H1 (cell line): ENCODE measurements around the gene TMEM151A. TPM values are rescaled to one million over a fixed set of nuclear protein-coding genes. Genes with fewer than 3 reads are reported as not detected.
A peak's percentile ranks its signal among the peaks of the same experiment; 100 is the strongest.

Experiments
- CTCF ChIA-PET: fragments of 300-600 bp; sonication (Branson Sonifier 250); formaldehyde crosslinking; loops from one replicate; lab custom pipeline; 2021; ENCODE audit not compliant: partially characterized antibody; lab: Charles Lee
- POLR2A ChIA-PET: fragments of 300-600 bp; sonication (Branson Sonifier 250); formaldehyde crosslinking; loops from one replicate; lab custom pipeline; 2021; ENCODE audit warnings: inconsistent platforms; ENCODE audit not compliant: partially characterized antibody; lab: Charles Lee
- DNase-seq, 2 experiments: peaks; one replicate each; pipeline versions ENCODE4 v3.0.0 to v3.0.0-alpha.2; 2010 to 2022; ENCODE audit warnings: low spot score in 2 of 2, low read depth in 1 of 2, mixed read lengths in 1 of 2
- FAIRE-seq: peaks from 2 replicates; lab custom pipeline; 2011; peaks lifted over from hg19 to GRCh38; lab: Jason Lieb, UNC
- H2AFZ ChIP-seq: 2 replicates; pipeline ENCODE4 v1.8.1; 2012; ENCODE audit warnings: low read length, inconsistent platforms
- H2AK5ac ChIP-seq: 2 replicates; pipeline ENCODE4 v1.6.1; 2013; ENCODE audit warnings: low read depth, low read length
- H2BK120ac ChIP-seq: replicated peaks from 2 replicates; pipeline ENCODE3; 2013; ENCODE audit warnings: low read depth, low read length, inconsistent platforms
- H2BK12ac ChIP-seq: 2 replicates; pipeline ENCODE4 v1.6.1; 2013; ENCODE audit warnings: low read depth, low read length
- H2BK15ac ChIP-seq: 2 replicates; pipeline ENCODE4 v1.6.1; 2013; ENCODE audit warnings: low read length
- H2BK20ac ChIP-seq: 2 replicates; pipeline ENCODE4 v1.6.1; 2013; ENCODE audit warnings: low read length
- H2BK5ac ChIP-seq: 2 replicates; pipeline ENCODE4 v1.6.1; 2013; ENCODE audit warnings: low read depth, low read length
- H3K14ac ChIP-seq: 2 replicates; pipeline ENCODE4 v1.6.1; 2013; ENCODE audit warnings: inconsistent platforms; ENCODE audit not compliant: insufficient read length
- H3K18ac ChIP-seq: 2 replicates; pipeline ENCODE4 v1.6.1; 2013; ENCODE audit warnings: low read length; ENCODE audit errors: extremely low read depth
- H3K23ac ChIP-seq: 2 replicates; pipeline ENCODE4 v1.6.1; 2013; ENCODE audit warnings: inconsistent platforms; ENCODE audit not compliant: insufficient read length
- H3K23me2 ChIP-seq: 2 replicates; pipeline ENCODE4 v1.6.1; 2013; ENCODE audit warnings: low read depth, low read length
- H3K27ac ChIP-seq: 2 replicates; pipeline ENCODE4 v1.6.1; 2011; ENCODE audit warnings: low read depth, low read length, inconsistent platforms
- H3K27me3 ChIP-seq, 4 experiments: replicated peaks in 1 of 4; 1 replicate in 1 of 4; 2 replicates in 3 of 4; pipeline versions ENCODE4 v1.6.1 to v1.8.1; 2011 to 2013; ENCODE audit warnings: low read length in 3 of 4, mild to moderate bottlenecking in 3 of 4, inconsistent platforms in 2 of 4, mixed read lengths in 2 of 4, moderate library complexity in 1 of 4; ENCODE audit not compliant: control insufficient read depth in 3 of 4, insufficient read depth in 3 of 4; ENCODE audit errors: extremely low read depth in 1 of 4
- H3K36me3 ChIP-seq, 4 experiments: 2 replicates each; pipeline versions ENCODE4 v1.6.1 to v1.8.1; 2011 to 2013; ENCODE audit warnings: mild to moderate bottlenecking in 4 of 4, low read length in 3 of 4, moderate library complexity in 2 of 4, control low read depth in 1 of 4, inconsistent platforms in 1 of 4; ENCODE audit not compliant: insufficient read depth in 4 of 4, control insufficient read depth in 2 of 4
- H3K4ac ChIP-seq: replicated peaks from 2 replicates; pipeline ENCODE3; 2013; ENCODE audit warnings: low read length, low read depth, mixed read lengths, inconsistent platforms; ENCODE audit not compliant: insufficient read length
- H3K4me1 ChIP-seq, 4 experiments: replicated peaks in 1 of 4; 1 replicate in 1 of 4; 2 replicates in 3 of 4; pipeline versions ENCODE4 v1.6.1 to v1.8.1; 2011 to 2013; ENCODE audit warnings: low read length in 3 of 4, inconsistent platforms in 2 of 4, mixed read lengths in 1 of 4; ENCODE audit not compliant: insufficient read depth in 4 of 4, control insufficient read depth in 3 of 4
- H3K4me2 ChIP-seq, 2 experiments: 2 replicates each; pipeline versions ENCODE4 v1.6.1 to v1.8.1; 2011 to 2013; ENCODE audit warnings: low read depth in 2 of 2, low read length in 2 of 2, control low read depth in 1 of 2, inconsistent platforms in 1 of 2, mild to moderate bottlenecking in 1 of 2; ENCODE audit not compliant: insufficient read depth in 1 of 2
- H3K4me3 ChIP-seq, 4 experiments: fragments of 200-600, 300-600 bp in 1 of 4; sonication (generic), shearing (Covaris generic), sonication (Bioruptor Twin) in 1 of 4; 2 replicates each; pipeline versions ENCODE4 v1.5.1 to v1.8.1; 2011 to 2016; ENCODE audit warnings: low read length in 4 of 4, low read depth in 3 of 4, control low read depth in 2 of 4, inconsistent platforms in 2 of 4, mild to moderate bottlenecking in 2 of 4, mixed read lengths in 1 of 4, moderate library complexity in 1 of 4; ENCODE audit not compliant: insufficient read depth in 2 of 4; ENCODE audit errors: extremely low read depth in 1 of 4
- H3K56ac ChIP-seq: replicated peaks from 2 replicates; pipeline ENCODE3; 2013; ENCODE audit warnings: low read depth, mild to moderate bottlenecking, mixed read lengths, low read length, inconsistent platforms; ENCODE audit not compliant: insufficient read length
- H3K79me1 ChIP-seq: 2 replicates; pipeline ENCODE4 v1.6.1; 2013; ENCODE audit warnings: low read depth, low read length, control low read depth
- H3K79me2 ChIP-seq, 2 experiments: 2 replicates each; pipeline versions ENCODE4 v1.6.1 to v1.8.1; 2012 to 2013; ENCODE audit warnings: low read length in 2 of 2, mild to moderate bottlenecking in 2 of 2, inconsistent platforms in 1 of 2; ENCODE audit not compliant: insufficient read depth in 2 of 2, control insufficient read depth in 1 of 2
- H3K9ac ChIP-seq, 4 experiments: replicated peaks in 1 of 4; 1 replicate in 1 of 4; 2 replicates in 3 of 4; pipeline versions ENCODE4 v1.6.1 to v1.8.1; 2011 to 2013; ENCODE audit warnings: low read depth in 3 of 4, low read length in 3 of 4, control low read depth in 2 of 4, mild to moderate bottlenecking in 2 of 4, moderate library complexity in 2 of 4, inconsistent platforms in 1 of 4; ENCODE audit errors: extremely low read depth in 1 of 4
- H3K9me3 ChIP-seq, 2 experiments: 2 replicates each; pipeline versions ENCODE4 v1.6.1 to v1.8.1; 2012 to 2013; ENCODE audit warnings: mild to moderate bottlenecking in 2 of 2, moderate library complexity in 2 of 2, control low read depth in 1 of 2, inconsistent platforms in 1 of 2, low read depth in 1 of 2, low read length in 1 of 2, mixed read lengths in 1 of 2; ENCODE audit not compliant: insufficient read depth in 2 of 2
- H4K20me1 ChIP-seq, 2 experiments: replicated peaks in 1 of 2; 2 replicates each; pipeline versions ENCODE3 to v1.8.1; 2011 to 2013; ENCODE audit warnings: inconsistent platforms in 2 of 2, low read length in 2 of 2, mild to moderate bottlenecking in 1 of 2; ENCODE audit not compliant: insufficient read depth in 2 of 2, control insufficient read depth in 1 of 2
- H4K5ac ChIP-seq: 2 replicates; pipeline ENCODE4 v1.6.1; 2013; ENCODE audit warnings: low read length, low read depth, mixed read lengths, inconsistent platforms; ENCODE audit not compliant: insufficient read length
- H4K8ac ChIP-seq: 2 replicates; pipeline ENCODE4 v1.8.0; 2013; ENCODE audit warnings: mild to moderate bottlenecking, moderate library complexity, low read length, inconsistent platforms; ENCODE audit not compliant: insufficient read depth; ENCODE audit errors: extremely low read depth
- H4K91ac ChIP-seq: replicated peaks from 2 replicates; pipeline ENCODE3; 2013; ENCODE audit warnings: low read length, mixed read lengths, inconsistent platforms; ENCODE audit not compliant: insufficient read length
- ATF2 ChIP-seq: IDR thresholded peaks from 2 replicates; pipeline ENCODE4 v1.6.1; 2012; ENCODE audit warnings: low read length, inconsistent platforms
- BACH1 ChIP-seq: IDR thresholded peaks from 2 replicates; pipeline ENCODE4 v1.6.1; 2012; ENCODE audit warnings: low read length, improper control_type of control experiment
- EGR1 ChIP-seq: IDR thresholded peaks from 2 replicates; pipeline ENCODE4 v1.6.1; 2011; ENCODE audit warnings: low read depth, low read length, borderline replicate concordance
- GABPA ChIP-seq: IDR thresholded peaks from 2 replicates; pipeline ENCODE4 v1.6.1; 2011; ENCODE audit warnings: mild to moderate bottlenecking, low read length, moderate library complexity, borderline replicate concordance; ENCODE audit not compliant: insufficient read depth
- HDAC2 ChIP-seq, 2 experiments: fragments of 300-600 bp in 1 of 2; sonication (generic) in 1 of 2; IDR thresholded peaks; 2 replicates each; pipeline ENCODE4 v1.6.1; 2011 to 2012; ENCODE audit warnings: low read depth in 2 of 2, low read length in 2 of 2, mild to moderate bottlenecking in 2 of 2, moderate library complexity in 2 of 2, borderline replicate concordance in 1 of 2, inconsistent platforms in 1 of 2
- JUND ChIP-seq: IDR thresholded peaks from 2 replicates; pipeline ENCODE4 v1.6.1; 2011; ENCODE audit warnings: mild to moderate bottlenecking, improper control_type of control experiment, low read length
- KDM1A ChIP-seq: fragments of 200-600, 300-600 bp; sonication (generic); IDR thresholded peaks from 2 replicates; pipeline ENCODE4 v1.7.1; 2016; ENCODE audit warnings: mild to moderate bottlenecking, low read length, borderline replicate concordance
- MAFK ChIP-seq: IDR thresholded peaks from 2 replicates; pipeline ENCODE4 v1.6.1; 2012; ENCODE audit warnings: low read depth, mild to moderate bottlenecking, improper control_type of control experiment, low read length
- SIX5 ChIP-seq: IDR thresholded peaks from 2 replicates; pipeline ENCODE4 v1.6.1; 2011; ENCODE audit warnings: mild to moderate bottlenecking, low read depth, low read length
- TCF12 ChIP-seq: IDR thresholded peaks from 2 replicates; pipeline ENCODE4 v1.6.1; 2011; ENCODE audit warnings: low read depth, mild to moderate bottlenecking, low read length
- WGBS, 2 experiments: shearing (Covaris generic) in 1 of 2; methylation state at CpG; one replicate each; pipeline versions ENCODE4 v1.1.6 to v1.1.7; 2013 to 2015; ENCODE audit warnings: low lambda C conversion rate in 2 of 2, mixed read lengths in 2 of 2, inconsistent platforms in 1 of 2, low coverage in 1 of 2, missing lambda C conversion rate in 1 of 2; ENCODE audit not compliant: insufficient replicate concordance in 2 of 2, insufficient coverage in 1 of 2, insufficient read length in 1 of 2; ENCODE audit errors: extremely low coverage in 1 of 2, missing lambda C conversion rate in 1 of 2; 5-methylcytosine and 5-hydroxymethylcytosine counted together
- polyA plus RNA-seq, 7 experiments: library from polyadenylated mRNA; depleted of rRNA in 3 of 7; stranded (reverse) in 5 of 7; unstranded in 2 of 7; fragments of >200 nt in 5 of 7; fragments of 200-250 nt in 2 of 7; gene quantifications; 1 replicate in 5 of 7; 2 replicates in 1 of 7; 4 replicates in 1 of 7; pipeline versions ENCODE4 v1.2.1 to v1.2.3, GENCODE V29; 2011 to 2013; ENCODE audit warnings: missing spikeins in 2 of 7, mixed read lengths in 2 of 7
- total RNA-seq: library from RNA; stranded (reverse); fragmentation: NEBNext Ultra II Directional; extraction: Animal tissue kit (Norgen Biotek cat#: 25700); gene quantifications from 2 replicates; pipeline ENCODE4 v1.2.1, GENCODE V29; 2021

TMEM151A gene
- total and polyA plus RNA-seq, 2 of the 8 experiments (the other 6 are each of a cell fraction or from before 2014, with no cell fraction given) = 3.2 TPM

GRCh38 chr11:66262191-66262590 is 29.5 kb upstream of the TMEM151A start:
- FAIRE-seq = no peak
- Histone ChIP-seq H3K4me2 (no peak overlapping the region), H3K79me1 (no peaks in the 10 kb centered on the region; the same call in 1 of the 2 replicates), H3K23me2 (peaks cover 4% of the 10 kb centered on the region), H4K20me1 (peaks cover 11 to 29% of the 10 kb centered on the region in 2 experiments), H3K9ac (no peak overlapping the region), H2AFZ (no peak overlapping the region), H2AK5ac (no peak overlapping the region), H2BK120ac (no peak overlapping the region), H3K27ac (no peak overlapping the region), H2BK5ac (peak overlapping the region; percentile 16; the same call in 1 of the 2 replicates), H3K4ac (no peak overlapping the region), H2BK12ac (no peak overlapping the region), H4K5ac (no peak overlapping the region), H3K23ac (no peak overlapping the region), H3K79me2 (peaks cover 0 to 5% of the 10 kb centered on the region in 2 experiments; a peak in 1 of 4 replicates), H3K56ac (no peak overlapping the region), H3K4me3 (no peak overlapping the region), H2BK20ac (no peak overlapping the region), H3K27me3 (no peaks in the 10 kb centered on the region), H4K8ac (no peak overlapping the region), H3K4me1 (peaks cover 0 to 5% (median 3%) of the 10 kb centered on the region in 4 experiments; a peak in 5 of 7 replicates), H3K9me3 (no peaks in the 10 kb centered on the region), H3K18ac (no peak overlapping the region), H4K91ac (no peak overlapping the region), H2BK15ac (no peak overlapping the region), H3K36me3 (peaks cover 14 to 27% (median 20%) of the 10 kb centered on the region in 4 experiments; a peak in 7 of 8 replicates), H3K14ac (no peak overlapping the region)
- POLR2A ChIA-PET = interaction anchor here (0.8 to 2.5 kb wide), 5 partner anchors 9 to 21 kb away, joined by 3 to 7 read pairs (median 5); partner anchors contain the start of gene CNIH2
- 89% methylated on average over 5 of the region's 5 CpGs; no CpG with 5 or more reads in 1 of the 2 experiments for WGBS, 2 experiments
- no peak for DNase-seq
- CTCF ChIA-PET = interaction anchor here (0.6 to 2.8 kb wide), 8 partner anchors 9 to 1202 kb away, joined by 3 to 7 read pairs (median 4); no protein-coding TSS in a partner anchor
- TF ChIP-seq ATF2 (no peak), HDAC2 (IDR thresholded peaks at IDR 0.05; ENCODE audit: borderline replicate concordance in 1 of 2, low read depth in 2 of 2, low read length in 2 of 2) (no peak), SIX5 (no peak), JUND (no peak), BACH1 (no peak), MAFK (no peak), GABPA (no peak), KDM1A (no peak), EGR1 (no peak), TCF12 (no peak)
